ENCODE results near the gene NAV2.

NAV2 gene

DNA sequence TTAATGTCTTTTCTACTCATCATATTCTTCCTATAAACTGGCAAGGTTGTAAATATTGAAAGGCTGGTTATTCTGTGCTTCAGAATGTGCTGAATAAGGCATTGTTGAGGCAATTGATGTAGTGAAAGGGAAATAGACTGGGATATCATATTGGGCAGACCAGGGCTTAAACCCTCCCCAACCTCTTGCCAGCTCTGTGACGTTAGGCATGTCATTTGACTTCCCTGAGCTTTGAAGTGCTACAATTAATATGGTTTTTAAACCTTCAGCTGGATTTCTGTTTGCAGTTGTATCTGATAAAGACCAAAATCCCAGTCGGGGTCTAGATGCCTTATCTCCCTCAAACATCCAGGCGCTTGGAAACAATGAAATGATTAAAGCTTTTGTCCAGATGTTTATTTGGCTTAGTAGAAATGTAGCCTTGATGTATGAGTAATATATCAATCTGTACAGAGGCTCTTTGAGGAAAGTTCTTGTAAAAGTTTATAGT lies 239.5 kb downstream of the NAV2 start:
- Histone ChIP-seq H3K4me3 (ENCODE audit: low read depth in 1 of 2, low read length in 2 of 2) (no peak overlapping the region), H2AFZ (ENCODE audit: low read depth, low read length) (no peak overlapping the region), H3K36me3 (ENCODE audit: insufficient read depth, low read length) (no peaks in the 10 kb centered on the region), H4K20me1 (ENCODE audit: insufficient read depth, low read length) (no peaks in the 10 kb centered on the region), H3K4me2 (ENCODE audit: insufficient read depth, low read length) (no peak overlapping the region), H3K27me3 (ENCODE audit: insufficient read depth, low read length, poor library complexity) (peaks cover 23% of the 10 kb centered on the region), H3K27ac (ENCODE audit: low read length) (no peak overlapping the region), H3K79me2 (ENCODE audit: insufficient read depth, low read length) (no peaks in the 10 kb centered on the region), H3K9me3 (ENCODE audit: insufficient read depth, low read length, severe bottlenecking) (no peaks in the 10 kb centered on the region), H3K4me1 (ENCODE audit: insufficient read depth, low read length) (no peaks in the 10 kb centered on the region), H3K9ac (ENCODE audit: low read depth, low read length) (no peak overlapping the region)
- DNase-seq (no peak), ATAC-seq (ENCODE audit: insufficient read depth, low read depth) (no peak)
- TF ChIP-seq, protein P1, sequence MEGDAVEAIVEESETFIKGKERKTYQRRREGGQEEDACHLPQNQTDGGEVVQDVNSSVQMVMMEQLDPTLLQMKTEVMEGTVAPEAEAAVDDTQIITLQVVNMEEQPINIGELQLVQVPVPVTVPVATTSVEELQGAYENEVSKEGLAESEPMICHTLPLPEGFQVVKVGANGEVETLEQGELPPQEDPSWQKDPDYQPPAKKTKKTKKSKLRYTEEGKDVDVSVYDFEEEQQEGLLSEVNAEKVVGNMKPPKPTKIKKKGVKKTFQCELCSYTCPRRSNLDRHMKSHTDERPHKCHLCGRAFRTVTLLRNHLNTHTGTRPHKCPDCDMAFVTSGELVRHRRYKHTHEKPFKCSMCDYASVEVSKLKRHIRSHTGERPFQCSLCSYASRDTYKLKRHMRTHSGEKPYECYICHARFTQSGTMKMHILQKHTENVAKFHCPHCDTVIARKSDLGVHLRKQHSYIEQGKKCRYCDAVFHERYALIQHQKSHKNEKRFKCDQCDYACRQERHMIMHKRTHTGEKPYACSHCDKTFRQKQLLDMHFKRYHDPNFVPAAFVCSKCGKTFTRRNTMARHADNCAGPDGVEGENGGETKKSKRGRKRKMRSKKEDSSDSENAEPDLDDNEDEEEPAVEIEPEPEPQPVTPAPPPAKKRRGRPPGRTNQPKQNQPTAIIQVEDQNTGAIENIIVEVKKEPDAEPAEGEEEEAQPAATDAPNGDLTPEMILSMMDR (IDR thresholded peaks at IDR 0.05; ENCODE audit: borderline replicate concordance, extremely low read depth, low read length, poor library complexity, severe bottlenecking) = no peak
- no peak for TF ChIP-seq EZH2 (IDR thresholded peaks at IDR 0.05; ENCODE audit: borderline replicate concordance, low read depth, low read length, severe bottlenecking)

DNA sequence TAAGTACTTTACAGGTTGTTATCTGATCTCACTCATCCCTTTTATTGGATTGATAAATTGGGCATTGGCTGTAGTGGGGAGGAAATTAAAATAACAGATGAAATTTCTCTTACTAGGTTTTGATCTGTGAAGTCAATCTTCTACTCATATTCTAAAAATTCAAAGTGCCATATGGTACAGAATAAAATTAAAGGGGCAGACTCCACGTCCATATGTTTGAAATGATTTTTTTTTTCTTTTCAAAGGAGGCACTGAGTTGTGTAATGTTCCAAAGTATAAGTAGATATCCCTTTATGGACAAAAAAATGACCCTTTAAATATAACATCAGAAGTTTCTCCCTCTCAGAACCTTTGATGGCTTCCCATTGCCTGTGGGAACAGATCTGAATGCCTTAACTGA lies 240.3 kb downstream of the NAV2 start:
- Histone ChIP-seq H3K4me1 (ENCODE audit: insufficient read depth, low read length) (no peaks in the 10 kb centered on the region), H4K20me1 (ENCODE audit: insufficient read depth, low read length) (no peaks in the 10 kb centered on the region), H3K9ac (ENCODE audit: low read depth, low read length) (no peak overlapping the region), H2AFZ (ENCODE audit: low read depth, low read length) (no peak overlapping the region), H3K79me2 (ENCODE audit: insufficient read depth, low read length) (no peaks in the 10 kb centered on the region), H3K4me3 (ENCODE audit: low read depth in 1 of 2, low read length in 2 of 2) (no peak overlapping the region), H3K9me3 (ENCODE audit: insufficient read depth, low read length, severe bottlenecking) (no peaks in the 10 kb centered on the region), H3K4me2 (ENCODE audit: insufficient read depth, low read length) (no peak overlapping the region), H3K36me3 (ENCODE audit: insufficient read depth, low read length) (no peaks in the 10 kb centered on the region), H3K27me3 (ENCODE audit: insufficient read depth, low read length, poor library complexity) (peaks cover 18% of the 10 kb centered on the region), H3K27ac (ENCODE audit: low read length) (no peak overlapping the region)
- no peak for DNase-seq
- TF ChIP-seq EZH2 (IDR thresholded peaks at IDR 0.05; ENCODE audit: borderline replicate concordance, low read depth, low read length, severe bottlenecking) = no peak
- TF ChIP-seq, protein P1 (IDR thresholded peaks at IDR 0.05; ENCODE audit: borderline replicate concordance, extremely low read depth, low read length, poor library complexity, severe bottlenecking) = no peak
- ATAC-seq (ENCODE audit: insufficient read depth, low read depth) = no peak

DNA sequence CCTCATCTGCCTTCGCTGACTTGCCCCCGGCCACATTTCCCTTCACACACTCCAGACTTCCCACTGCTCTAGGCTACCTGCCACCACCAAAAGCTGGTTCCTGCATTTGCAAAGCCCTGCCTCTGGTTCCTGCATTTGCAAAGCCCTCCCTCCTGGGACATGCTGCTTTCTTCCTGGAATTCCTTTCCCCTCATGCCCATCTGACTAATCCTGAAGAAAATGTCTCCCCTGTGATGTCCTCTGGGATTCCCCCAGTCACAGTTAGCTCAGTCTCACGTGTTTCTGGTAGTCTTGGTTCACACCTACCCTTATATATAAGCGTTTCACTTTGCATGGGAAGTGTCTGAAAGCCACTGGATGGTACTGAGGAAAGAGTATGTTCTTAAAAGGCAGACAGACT lies 240.7 kb downstream of the NAV2 start:
- no peak for DNase-seq
- Histone ChIP-seq H3K79me2 (ENCODE audit: insufficient read depth, low read length) (no peaks in the 10 kb centered on the region), H3K4me1 (ENCODE audit: insufficient read depth, low read length) (no peaks in the 10 kb centered on the region), H3K9ac (ENCODE audit: low read depth, low read length) (no peak overlapping the region), H3K36me3 (ENCODE audit: insufficient read depth, low read length) (no peaks in the 10 kb centered on the region), H3K27me3 (ENCODE audit: insufficient read depth, low read length, poor library complexity) (peaks cover 21% of the 10 kb centered on the region), H3K9me3 (ENCODE audit: insufficient read depth, low read length, severe bottlenecking) (no peaks in the 10 kb centered on the region), H3K4me3 (ENCODE audit: low read depth in 1 of 2, low read length in 2 of 2) (no peak overlapping the region), H2AFZ (ENCODE audit: low read depth, low read length) (no peak overlapping the region), H4K20me1 (ENCODE audit: insufficient read depth, low read length) (no peaks in the 10 kb centered on the region), H3K4me2 (ENCODE audit: insufficient read depth, low read length) (no peak overlapping the region), H3K27ac (ENCODE audit: low read length) (no peak overlapping the region)
- no peak for ATAC-seq (ENCODE audit: insufficient read depth, low read depth)
- TF ChIP-seq, protein P1 (IDR thresholded peaks at IDR 0.05; ENCODE audit: borderline replicate concordance, extremely low read depth, low read length, poor library complexity, severe bottlenecking) = no peak
- no peak for TF ChIP-seq EZH2 (IDR thresholded peaks at IDR 0.05; ENCODE audit: borderline replicate concordance, low read depth, low read length, severe bottlenecking)

DNA sequence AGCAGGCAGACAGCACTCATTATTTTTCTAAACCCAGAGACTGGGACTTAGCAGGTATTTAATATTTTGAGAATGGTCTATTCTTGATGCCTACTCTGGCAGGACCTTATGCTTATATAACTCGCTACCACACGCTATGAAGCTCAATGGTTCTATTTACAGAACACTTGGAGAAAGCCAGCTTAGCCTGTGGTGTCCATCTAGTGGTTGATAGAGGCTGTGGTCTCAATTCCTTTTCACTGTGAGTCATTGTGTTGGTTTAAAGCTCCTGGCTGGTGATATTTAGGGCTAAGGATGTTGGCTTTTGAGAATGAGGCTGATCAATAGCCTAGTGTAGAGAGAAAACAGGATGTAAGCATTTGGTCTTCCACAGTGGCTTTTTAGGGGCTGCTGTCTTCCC lies 241.3 kb downstream of the NAV2 start:
- no peak overlapping the region for H3K4me3 ChIP-seq (ENCODE audit: low read depth in 1 of 2, low read length in 2 of 2)
- DNase-seq (no peak), ATAC-seq (ENCODE audit: insufficient read depth, low read depth) (no peak)
- no peak overlapping the region for H2AFZ ChIP-seq (ENCODE audit: low read depth, low read length)
- no peaks in the 10 kb centered on the region for H3K79me2 ChIP-seq (ENCODE audit: insufficient read depth, low read length)
- no peaks in the 10 kb centered on the region for H3K4me1 ChIP-seq (ENCODE audit: insufficient read depth, low read length)
- no peak overlapping the region for H3K4me2 ChIP-seq (ENCODE audit: insufficient read depth, low read length)
- H3K9me3 ChIP-seq (ENCODE audit: insufficient read depth, low read length, severe bottlenecking) = no peaks in the 10 kb centered on the region
- H3K9ac ChIP-seq (ENCODE audit: low read depth, low read length) = no peak overlapping the region
- H4K20me1 ChIP-seq (ENCODE audit: insufficient read depth, low read length) = no peaks in the 10 kb centered on the region
- H3K27ac ChIP-seq (ENCODE audit: low read length) = no peak overlapping the region
- TF ChIP-seq EZH2 (IDR thresholded peaks at IDR 0.05; ENCODE audit: borderline replicate concordance, low read depth, low read length, severe bottlenecking) = no peak
- TF ChIP-seq, protein P1 (IDR thresholded peaks at IDR 0.05; ENCODE audit: borderline replicate concordance, extremely low read depth, low read length, poor library complexity, severe bottlenecking) = no peak
- H3K36me3 ChIP-seq (ENCODE audit: insufficient read depth, low read length) = no peaks in the 10 kb centered on the region
- H3K27me3 ChIP-seq (ENCODE audit: insufficient read depth, low read length, poor library complexity) = peaks cover 21% of the 10 kb centered on the region

Data from DND-41 (cell line).